HCT116 (cell line): ENCODE data around the gene CGN.

Source experiments
- CTCF ChIP-seq, 3 experiments: fragments of 200-600 bp in 1 of 3; sonication (generic) in 1 of 3; IDR thresholded peaks in 2 of 3; conservative IDR thresholded peaks in 1 of 3; 2 replicates each; pipeline ENCODE4 v1.5.1; 2012 to 2017; ENCODE audit warnings: low read depth in 2 of 3, low read length in 2 of 3, antibody characterized with exemption in 1 of 3, borderline replicate concordance in 1 of 3, control low read depth in 1 of 3, mild to moderate bottlenecking in 1 of 3, mixed read lengths in 1 of 3, mixed run types in 1 of 3, moderate library complexity in 1 of 3; ENCODE audit not compliant: insufficient read depth in 1 of 3
- EGR1 ChIP-seq: IDR thresholded peaks from 2 replicates; pipeline ENCODE4 v1.6.1; 2012; ENCODE audit warnings: low read depth
- FOSL1 ChIP-seq: IDR thresholded peaks from 2 replicates; pipeline ENCODE4 v1.6.1; 2012; ENCODE audit warnings: low read depth
- JUND ChIP-seq: IDR thresholded peaks from 2 replicates; pipeline ENCODE4 v1.6.1; 2012
- POLR2A ChIP-seq: IDR thresholded peaks from 2 replicates; pipeline ENCODE4 v1.7.0; 2011; ENCODE audit warnings: borderline replicate concordance; ENCODE audit not compliant: insufficient read depth, insufficient read length; ENCODE audit errors: extremely low read depth
- POLR2AphosphoS5 ChIP-seq: IDR thresholded peaks from 2 replicates; pipeline ENCODE4 v1.6.1; 2011; ENCODE audit warnings: mild to moderate bottlenecking, low read depth, low read length, moderate library complexity
- RAD21 ChIP-seq: IDR thresholded peaks from 2 replicates; pipeline ENCODE4 v1.6.1; 2012; ENCODE audit warnings: low read depth, mild to moderate bottlenecking
- REST ChIP-seq: IDR thresholded peaks from 2 replicates; pipeline ENCODE4 v1.6.1; 2012; ENCODE audit warnings: low read depth
- SIN3A ChIP-seq: IDR thresholded peaks from 2 replicates; pipeline ENCODE4 v1.6.1; 2012; ENCODE audit warnings: low read depth
- SP1 ChIP-seq: IDR thresholded peaks from 2 replicates; pipeline ENCODE4 v1.6.1; 2012; ENCODE audit warnings: low read depth
- ZNF274 ChIP-seq: fragments of 200-500 bp; sonication (Bioruptor generic); IDR thresholded peaks from 2 replicates; pipeline ENCODE4 v1.6.1; 2014; ENCODE audit warnings: mild to moderate bottlenecking, low read depth, low read length, inconsistent platforms

- TF ChIP-seq CTCF (IDR thresholded peaks at IDR 0.05 in 2 of 3, conservative IDR thresholded peaks at IDR 0.05 in 1 of 3; ENCODE audit: borderline replicate concordance in 1 of 3, insufficient read depth in 1 of 3, low read depth in 2 of 3, low read length in 2 of 3), result no peak
- no peak for TF ChIP-seq ZNF274
- TF ChIP-seq RAD21, result no peak
- no peak for TF ChIP-seq POLR2A
- no peak for TF ChIP-seq SP1
- TF ChIP-seq EGR1, result no peak
- no peak for TF ChIP-seq JUND
- TF ChIP-seq REST, result no peak
- no peak for TF ChIP-seq SIN3A
- no peak for TF ChIP-seq POLR2AphosphoS5
- TF ChIP-seq FOSL1, result no peak
These were observed 54.5 kb downstream of the CGN start for GRCh38 chr1:151565502-151566189.
